ENCODE data around the gene SRRM3.
"Not testable (repeated sequence)": the region's sequence is repeated elsewhere in the genome, so short reads cannot be mapped to it uniquely, and the experiment has no call there.

The SRRM3 gene

GRCh38 chr7:76292911-76293310 is 91.2 kb downstream of the SRRM3 start:
- DNase-seq, result not testable (repeated sequence)

- no peak for DNase-seq
Observed at GRCh38 chr7:76293407-76293901, 91.8 kb downstream of the SRRM3 start.

- peak; percentile 84 to 88 for DNase-seq
Observed at GRCh38 chr7:76294344-76295024, 92.8 kb downstream of the SRRM3 start.

GRCh38 chr7:76296743-76297740 is 95.3 kb downstream of the SRRM3 start:
- no peak for DNase-seq

- no peak for DNase-seq
Observed at GRCh38 chr7:76300166-76300731, 98.6 kb downstream of the SRRM3 start.

- DNase-seq, result no peak
Observed at GRCh38 chr7:76301000-76301399, 99.3 kb downstream of the SRRM3 start.

- DNase-seq, result peak; percentile 78 to 79
Observed at GRCh38 chr7:76302347-76303201, 100.9 kb downstream of the SRRM3 start, which contains the start of gene HSPB1. Gene HSPB1 (plus strand): TSS chr7:76302673. CDS start chr7:76302713, 40 bp downstream.

GRCh38 chr7:76303202-76304147 is 101.8 kb downstream of the SRRM3 start:
- peak; percentile 85 to 88 for DNase-seq

- DNase-seq, result no peak
Observed at GRCh38 chr7:76304888-76305375, 103.2 kb downstream of the SRRM3 start.

GRCh38 chr7:76308874-76309273 is 107.2 kb downstream of the SRRM3 start:
- not testable (repeated sequence) for DNase-seq

- not testable (repeated sequence) for DNase-seq
Observed at GRCh38 chr7:76309341-76310101, 107.8 kb downstream of the SRRM3 start.

- DNase-seq, result no peak
Observed at GRCh38 chr7:76310102-76310957, 108.6 kb downstream of the SRRM3 start.

GRCh38 chr7:76311838-76312237 is 110.1 kb downstream of the SRRM3 start:
- not testable (repeated sequence) for DNase-seq

- peak; percentile 86 to 99 for DNase-seq
Observed at GRCh38 chr7:76314042-76314721, 112.5 kb downstream of the SRRM3 start.

GRCh38 chr7:76314740-76315139 is 113.0 kb downstream of the SRRM3 start:
- not testable (repeated sequence) for DNase-seq

GRCh38 chr7:76315364-76315763 is 113.7 kb downstream of the SRRM3 start:
- DNase-seq, result peak; percentile 42 to 47

- no peak for DNase-seq
Observed at GRCh38 chr7:76316984-76317781, 115.5 kb downstream of the SRRM3 start.
